Pancreas (tissue), 10 donors: ENCODE results near the gene OPRM1. TPM values are rescaled to one million over a fixed set of nuclear protein-coding genes. Genes with fewer than 3 reads are reported as not detected.

Experiments
- ATAC-seq, 4 donors: fragments of 200-7000 bp; cut with Tn5 transposase; one replicate each; pipeline versions ENCODE4 v1.8.0 to v1.9.1; 2020; ENCODE audit warnings: mild to moderate bottlenecking in 4 of 4, moderate library complexity in 4 of 4
- DNase-seq, 6 donors: peaks; one replicate each; pipeline ENCODE4 v3.0.0-alpha.2; 2020
- FAIRE-seq: peaks from 2 replicates; lab custom pipeline; 2012; peaks lifted over from hg19 to GRCh38; lab: Jason Lieb, UNC
- H3K27ac ChIP-seq, 4 donors: fragments of 200-600 bp; sonication (generic); 1 replicate in 3 of 4; 2 replicates in 1 of 4; pipeline versions ENCODE4 v1.5.0 to v1.8.0; 2020
- H3K27me3 ChIP-seq, 4 donors: fragments of 200-600 bp; one replicate each; pipeline ENCODE4 v1.8.0; 2021
- H3K36me3 ChIP-seq, 3 donors: fragments of 200-600 bp; sonication (generic) in 1 of 3; one replicate each; pipeline versions ENCODE4 v1.5.0 to v1.8.0; 2020 to 2021
- H3K4me1 ChIP-seq, 3 donors: fragments of 200-600 bp; one replicate each; pipeline ENCODE4 v1.8.0; 2021
- H3K4me3 ChIP-seq, 4 donors: fragments of 200-600 bp; sonication (generic) in 2 of 4; one replicate each; pipeline versions ENCODE4 v1.5.0 to v1.8.0; 2020 to 2021
- H3K9me3 ChIP-seq, 4 donors: fragments of 200-600 bp; one replicate each; pipeline ENCODE4 v1.8.0; 2021
- CTCF ChIP-seq, 4 donors: fragments of 200-600 bp; sonication (generic) in 3 of 4; IDR thresholded peaks; one replicate each; pipeline versions ENCODE4 v1.5.0 to v1.8.0; 2021; ENCODE audit warnings: antibody characterized with exemption in 4 of 4
- whole genome bisulfite sequencing, 2 donors: extraction: QIAGEN DNeasy Blood & Tissue Kit; methylation state at CpG; one replicate each; pipeline ENCODE4 v1.1.7; 2013; 5-methylcytosine and 5-hydroxymethylcytosine counted together
- intact Hi-C, 3 donors: fragments of 100-400 bp; cut with DNase I; formaldehyde crosslinking; loops; one replicate each; pipeline versions ENCODE4 v1.11.1 to v1.14.2; 2022
- polyA plus RNA-seq, 2 donors: library from polyadenylated mRNA; stranded (reverse); fragments of 200-250 nt; gene quantifications; one replicate each; pipeline ENCODE4 v1.2.3, GENCODE V29; 2013
- total RNA-seq, 6 donors: library from RNA; stranded (reverse); fragmentation: NEBNext Ultra II Directional in 4 of 6; extraction: Animal tissue kit (Norgen Biotek cat#: 25700) in 4 of 6; gene quantifications; one replicate each; pipeline versions ENCODE4 v1.2.1 to v1.2.4, GENCODE V29; 2021 to 2023
- donor health status: healthy with polysubstance abuse.
- donor health status: DM: no; HTN: no; CAD: no; lungs with moderate emphysema.
- donor health status: DM: no; HTN: no; CAD: no.
- donor health status: control.
- donor health status: control.
- donor health status: Bipolar disorder and iron deficiency.
- donor health status: DM: yes; HTN: yes; CAD: no.
- donor health status: DM: no; HTN: no; CAD: no.
- donor health status: DM: no; HTN: no; CAD: no.
- donor health status: DM: yes; HTN: yes; CAD: no.

OPRM1 gene
- total and polyA plus RNA-seq, 8 donors: 0.05 TPM; not detected in 7

- FAIRE-seq: no peak
- Histone ChIP-seq H3K27ac (no peak overlapping the region), H3K4me3 (no peak overlapping the region), H3K27me3 (no peaks in the 10 kb centered on the region), H3K9me3 (no peaks in the 10 kb centered on the region), H3K36me3 (no peaks in the 10 kb centered on the region), H3K4me1 (peaks cover 0 to 4% (median 0%) of the 10 kb centered on the region in 3 donors)
- TF ChIP-seq CTCF (IDR thresholded peaks at IDR 0.05): no peak
- intact Hi-C loops: no loop called here
- ATAC-seq: peak in 2 of 4 donors; percentile 18 to 47
- 87 to 90% methylated on average over 3 of the region's 3 CpGs for WGBS, 2 donors
- DNase-seq: no peak
Observed at GRCh38 chr6:154202339-154202738, 163.3 kb downstream of the OPRM1 start.

GRCh38 chr6:154202958-154203357 is 163.9 kb downstream of the OPRM1 start:
- no peak for TF ChIP-seq CTCF (IDR thresholded peaks at IDR 0.05)
- DNase-seq (no peak), ATAC-seq (no peak), FAIRE-seq (no peak)
- Histone ChIP-seq H3K9me3 (no peaks in the 10 kb centered on the region), H3K27ac (no peak overlapping the region), H3K27me3 (no peaks in the 10 kb centered on the region), H3K36me3 (no peaks in the 10 kb centered on the region), H3K4me1 (no peaks in the 10 kb centered on the region), H3K4me3 (no peak overlapping the region)
- 92 to 93% methylated on average over 6 of the region's 6 CpGs for WGBS, 2 donors
- intact Hi-C loops: no loop called here

- no peak for FAIRE-seq
- no peak for TF ChIP-seq CTCF (IDR thresholded peaks at IDR 0.05)
- H3K4me3 ChIP-seq: no peak overlapping the region
Observed at GRCh38 chr6:154206141-154206540, 167.1 kb downstream of the OPRM1 start.

GRCh38 chr6:154206996-154207395 is 168.0 kb downstream of the OPRM1 start:
- H3K36me3 ChIP-seq: peaks cover 0 to 4% (median 0%) of the 10 kb centered on the region in 3 donors
- H3K4me3 ChIP-seq: no peak overlapping the region
- no peak for TF ChIP-seq CTCF (IDR thresholded peaks at IDR 0.05)
- FAIRE-seq (no peak), ATAC-seq (no peak), DNase-seq (no peak)
- no peaks in the 10 kb centered on the region for H3K27me3 ChIP-seq
- H3K4me1 ChIP-seq: no peaks in the 10 kb centered on the region
- 61 to 74% methylated on average over 4 of the region's 4 CpGs for WGBS, 2 donors
- no peaks in the 10 kb centered on the region for H3K9me3 ChIP-seq
- no peak overlapping the region for H3K27ac ChIP-seq
- intact Hi-C loops: no loop called here

More at GRCh38 chr6:154206141-154206540, 167.1 kb downstream of the OPRM1 start:
- Histone ChIP-seq H3K36me3 (no peaks in the 10 kb centered on the region), H3K4me1 (no peaks in the 10 kb centered on the region), H3K27ac (no peak overlapping the region), H3K9me3 (no peaks in the 10 kb centered on the region), H3K27me3 (no peaks in the 10 kb centered on the region)
- 95 to 97% methylated on average over 2 of the region's 2 CpGs for WGBS, 2 donors
- intact Hi-C loops: no loop called here
- ATAC-seq (no peak), DNase-seq (no peak)

GRCh38 chr6:154209555-154209954 is 170.5 kb downstream of the OPRM1 start:
- H3K27ac ChIP-seq: no peak overlapping the region
- FAIRE-seq (no peak), ATAC-seq (no peak), DNase-seq (no peak)
- H3K27me3 ChIP-seq: no peaks in the 10 kb centered on the region
- intact Hi-C loops: no loop called here
- H3K4me3 ChIP-seq: no peak overlapping the region
- TF ChIP-seq CTCF (IDR thresholded peaks at IDR 0.05): no peak
- H3K36me3 ChIP-seq: peaks cover 0 to 4% (median 0%) of the 10 kb centered on the region in 3 donors
- 69 to 76% methylated on average over 3 of the region's 3 CpGs for WGBS, 2 donors
- H3K4me1 ChIP-seq: no peaks in the 10 kb centered on the region
- H3K9me3 ChIP-seq: no peaks in the 10 kb centered on the region
